H1 (cell line): Measurements from ENCODE around the gene AIF1L. TPM values are rescaled to one million over a fixed set of nuclear protein-coding genes. Genes with fewer than 3 reads are reported as not detected.

Source experiments
- BACH1 ChIP-seq: IDR thresholded peaks from 2 replicates; pipeline ENCODE4 v1.6.1; 2012; ENCODE audit warnings: low read length, improper control_type of control experiment
- CBX8 ChIP-seq: fragments of 300-800, 300-1000 bp; sonication (generic); IDR thresholded peaks from 2 replicates; pipeline ENCODE4 v1.7.1; 2016; ENCODE audit warnings: low read depth, low read length, borderline replicate concordance
- CHD2 ChIP-seq: IDR thresholded peaks from 2 replicates; pipeline ENCODE4 v1.6.1; 2012; ENCODE audit warnings: low read length, improper control_type of control experiment
- CREB1 ChIP-seq: IDR thresholded peaks from 2 replicates; pipeline ENCODE4 v1.6.1; 2012; ENCODE audit warnings: inconsistent platforms
- EP300 ChIP-seq, 2 experiments: IDR thresholded peaks; 1 replicate in 1 of 2; 2 replicates in 1 of 2; pipeline ENCODE4 v1.6.1; 2011 to 2012; ENCODE audit warnings: low read depth in 2 of 2, low read length in 2 of 2, mild to moderate bottlenecking in 2 of 2, borderline replicate concordance in 1 of 2, inconsistent platforms in 1 of 2, moderate library complexity in 1 of 2
- EZH2 ChIP-seq: fragments of 200-600 bp; sonication (generic); IDR thresholded peaks from 2 replicates; pipeline ENCODE4 v1.7.1; 2012; ENCODE audit warnings: low read depth, mild to moderate bottlenecking, moderate library complexity, low read length, inconsistent platforms; ENCODE audit not compliant: severe bottlenecking
- HDAC6 ChIP-seq: IDR thresholded peaks from one replicate; pipeline ENCODE4 v1.7.1; 2012; ENCODE audit warnings: low read depth, mild to moderate bottlenecking, inconsistent platforms, low read length, moderate library complexity
- JUND ChIP-seq: IDR thresholded peaks from 2 replicates; pipeline ENCODE4 v1.6.1; 2011; ENCODE audit warnings: mild to moderate bottlenecking, improper control_type of control experiment, low read length
- KDM1A ChIP-seq: fragments of 200-600, 300-600 bp; sonication (generic); IDR thresholded peaks from 2 replicates; pipeline ENCODE4 v1.7.1; 2016; ENCODE audit warnings: mild to moderate bottlenecking, low read length, borderline replicate concordance
- MAFK ChIP-seq: IDR thresholded peaks from 2 replicates; pipeline ENCODE4 v1.6.1; 2012; ENCODE audit warnings: low read depth, mild to moderate bottlenecking, improper control_type of control experiment, low read length
- POU5F1 ChIP-seq: IDR thresholded peaks from 2 replicates; pipeline ENCODE4 v1.6.1; 2011; ENCODE audit warnings: low read depth, mild to moderate bottlenecking, low read length, moderate library complexity
- RNF2 ChIP-seq: fragments of 200-900, 300-1000 bp; sonication (generic); IDR thresholded peaks from 2 replicates; pipeline ENCODE4 v1.7.1; 2016; ENCODE audit warnings: borderline replicate concordance, low read depth, mild to moderate bottlenecking, antibody characterized with exemption, low read length; ENCODE audit not compliant: poor library complexity, severe bottlenecking; ENCODE audit errors: missing control alignments
- SIN3A ChIP-seq, 2 experiments: IDR thresholded peaks in 1 of 2; conservative IDR thresholded peaks in 1 of 2; 2 replicates each; pipeline ENCODE4 v1.6.1; 2011 to 2012; ENCODE audit warnings: low read length in 2 of 2, improper control_type of control experiment in 1 of 2, low read depth in 1 of 2, mild to moderate bottlenecking in 1 of 2
- SIRT6 ChIP-seq: IDR thresholded peaks from one replicate; pipeline ENCODE4 v1.7.1; 2012; ENCODE audit warnings: low read length, inconsistent platforms
- SP1 ChIP-seq: IDR thresholded peaks from 2 replicates; pipeline ENCODE4 v1.6.1; 2011; ENCODE audit warnings: low read depth, low read length
- polyA plus RNA-seq, 7 experiments: library from polyadenylated mRNA; depleted of rRNA in 3 of 7; stranded (reverse) in 5 of 7; unstranded in 2 of 7; fragments of >200 nt in 5 of 7; fragments of 200-250 nt in 2 of 7; gene quantifications; 1 replicate in 5 of 7; 2 replicates in 1 of 7; 4 replicates in 1 of 7; pipeline versions ENCODE4 v1.2.1 to v1.2.3, GENCODE V29; 2011 to 2013; ENCODE audit warnings: missing spikeins in 2 of 7, mixed read lengths in 2 of 7
- total RNA-seq: library from RNA; stranded (reverse); fragmentation: NEBNext Ultra II Directional; extraction: Animal tissue kit (Norgen Biotek cat#: 25700); gene quantifications from 2 replicates; pipeline ENCODE4 v1.2.1, GENCODE V29; 2021
- TF ChIP-seq, protein P1 (sequence below): IDR thresholded peaks from 2 replicates; pipeline ENCODE4 v1.6.1; 2011; ENCODE audit warnings: low read depth, mild to moderate bottlenecking, low read length; ENCODE audit not compliant: insufficient read depth

The AIF1L gene
- total and polyA plus RNA-seq, 2 of the 8 experiments (the other 6 are each of a cell fraction or from before 2014, with no cell fraction given) = 70.7 to 149 TPM

DNA sequence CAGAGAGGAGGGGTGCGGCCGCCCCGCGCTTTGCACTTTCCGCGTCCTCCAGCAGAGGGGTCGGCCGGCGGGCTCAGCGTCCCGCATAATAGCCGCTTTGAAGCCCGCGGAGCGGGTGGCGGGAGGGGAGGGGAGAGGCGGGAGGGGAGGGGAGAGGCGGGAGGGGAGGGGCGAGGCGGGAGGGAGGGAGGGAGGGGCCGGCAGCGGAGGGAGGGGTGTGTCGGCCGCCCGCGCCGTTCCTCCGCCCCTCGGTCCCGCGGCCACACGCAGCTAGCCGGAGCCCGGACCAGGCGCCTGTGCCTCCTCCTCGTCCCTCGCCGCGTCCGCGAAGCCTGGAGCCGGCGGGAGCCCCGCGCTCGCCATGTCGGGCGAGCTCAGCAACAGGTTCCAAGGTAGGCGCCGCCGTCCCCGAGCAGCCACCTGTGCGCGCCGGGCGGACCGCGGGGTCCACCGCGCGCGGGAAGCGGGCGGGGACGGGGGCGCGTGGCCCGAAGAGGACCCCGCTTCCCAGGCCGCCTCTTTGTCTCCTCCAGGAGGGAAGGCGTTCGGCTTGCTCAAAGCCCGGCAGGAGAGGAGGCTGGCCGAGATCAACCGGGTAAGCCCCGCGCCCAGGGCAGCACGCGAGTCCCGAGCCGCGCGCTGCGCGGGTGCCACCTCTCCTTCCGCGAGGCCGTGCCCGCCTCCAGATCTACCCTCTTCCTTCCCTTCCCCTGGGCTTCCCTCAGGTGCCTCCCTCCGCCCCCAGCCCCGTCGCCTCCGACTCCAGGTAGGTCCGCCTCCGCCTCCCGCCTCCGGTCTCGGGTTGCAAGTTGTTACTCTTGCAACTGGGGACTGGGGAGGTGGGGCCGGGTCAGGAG, at the start of gene AIF1L (continued):
- TF ChIP-seq MAFK (no peak), CBX8 (no peak), RNF2 (no peak), SIN3A (conservative IDR thresholded peaks at IDR 0.05 in 1 of 2, IDR thresholded peaks at IDR 0.05 in 1 of 2; ENCODE audit: low read depth in 1 of 2, low read length in 2 of 2) (peak in 1 of 2 experiments; percentile 59; a peak in 1 of 4 replicates), EP300 (IDR thresholded peaks at IDR 0.05; ENCODE audit: borderline replicate concordance in 1 of 2, low read depth in 2 of 2, low read length in 2 of 2) (no peak), HDAC6 (no peak), CHD2 (no peak), POU5F1 (no peak), EZH2 (no peak), KDM1A (no peak), SIRT6 (no peak), BACH1 (no peak), JUND (no peak), SP1 (no peak), CREB1 (0 out of 2 replicates have a peak, but pooled peaks have one; percentile 23)
- TF ChIP-seq, protein P1, sequence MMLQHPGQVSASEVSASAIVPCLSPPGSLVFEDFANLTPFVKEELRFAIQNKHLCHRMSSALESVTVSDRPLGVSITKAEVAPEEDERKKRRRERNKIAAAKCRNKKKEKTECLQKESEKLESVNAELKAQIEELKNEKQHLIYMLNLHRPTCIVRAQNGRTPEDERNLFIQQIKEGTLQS = no peak
